ENCODE results near the gene ASTN2. TPM values are rescaled to one million over a fixed set of nuclear protein-coding genes. Genes with fewer than 3 reads are reported as not detected.

ASTN2 gene
- total and polyA plus RNA-seq, 2 experiments from 2014 or later, result 7.0 to 24.6 TPM

- TF ChIP-seq CREB1 (CRISPR knock-in tag; IDR thresholded peaks at IDR 0.05; ENCODE audit: low read depth) (no peak), ZNF462 (CRISPR knock-in tag; IDR thresholded peaks at IDR 0.05) (no peak), ZNF114 (CRISPR knock-in tag; IDR thresholded peaks at IDR 0.05) (no peak)
Measured at GRCh38 chr9:116558818-116559540, 855.9 kb downstream of the ASTN2 start (continued).

DNA sequence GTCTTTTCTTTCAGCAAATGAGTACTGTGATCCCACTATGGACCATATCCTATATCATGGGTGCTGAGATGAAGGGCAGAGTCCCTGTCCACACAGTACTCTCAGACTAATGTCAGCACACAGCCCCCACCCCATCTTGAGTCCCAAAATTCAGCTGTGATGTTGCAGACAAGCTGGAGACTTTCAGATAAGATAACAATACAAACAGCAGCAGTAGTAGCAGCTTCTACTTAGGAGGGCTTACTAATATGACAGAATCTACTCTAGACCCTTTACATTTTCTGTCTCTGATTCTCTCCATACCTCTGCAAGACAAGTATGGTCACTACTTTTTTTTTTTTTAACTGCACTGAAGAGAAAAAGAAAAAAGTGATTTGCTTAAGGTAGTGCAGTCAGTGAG is 856.8 kb downstream of the ASTN2 start:
- Mint-ChIP-seq H3K4me3 (no peak overlapping the region), H3K4me1 (peaks cover 10% of the 10 kb centered on the region), H3K36me3 (ENCODE audit: low read depth) (no peaks in the 10 kb centered on the region), H3K9me3 (no peaks in the 10 kb centered on the region), H3K27ac (no peak overlapping the region), H3K27me3 (ENCODE audit: insufficient read depth, low read depth, poor library complexity) (no peaks in the 10 kb centered on the region)
- H3K9me2 ChIP-seq (ENCODE audit: insufficient read depth), result no peaks in the 10 kb centered on the region
- no peak overlapping the region for H3K27ac ChIP-seq (ENCODE audit: low read depth)
- no peak overlapping the region for H2AFZ ChIP-seq
- no peak for DNase-seq (ENCODE audit: low spot score)
- no peaks in the 10 kb centered on the region for H3K79me2 ChIP-seq (replicated peaks; ENCODE audit: insufficient read depth)
- H3F3A ChIP-seq (replicated peaks; ENCODE audit: low read depth), result no peaks in the 10 kb centered on the region
- no peaks in the 10 kb centered on the region for H3K36me3 ChIP-seq (ENCODE audit: insufficient read depth)
- H3K4me1 ChIP-seq (ENCODE audit: insufficient read depth), result 0 out of 2 replicates have a peak, but pooled peaks cover 8% of the 10 kb centered on the region
- no peak overlapping the region for H3K4me3 ChIP-seq
- no peak for ATAC-seq
- H3K27me3 ChIP-seq (ENCODE audit: insufficient read depth), result no peaks in the 10 kb centered on the region
- H3K4me2 ChIP-seq, result no peak overlapping the region
- H4K20me1 ChIP-seq (replicated peaks; ENCODE audit: insufficient read depth), result no peaks in the 10 kb centered on the region
- TF ChIP-seq REST (IDR thresholded peaks at IDR 0.05; ENCODE audit: unreplicated experiment) (no peak), EZH2 (IDR thresholded peaks at IDR 0.05; ENCODE audit: low read depth, unreplicated experiment) (no peak), STAT1 (IDR thresholded peaks at IDR 0.05; ENCODE audit: unreplicated experiment) (no peak), ZNF114 (CRISPR knock-in tag; IDR thresholded peaks at IDR 0.05) (no peak), NANOG (IDR thresholded peaks at IDR 0.05; ENCODE audit: borderline replicate concordance) (no peak)
- TF ChIP-seq, protein P1, sequence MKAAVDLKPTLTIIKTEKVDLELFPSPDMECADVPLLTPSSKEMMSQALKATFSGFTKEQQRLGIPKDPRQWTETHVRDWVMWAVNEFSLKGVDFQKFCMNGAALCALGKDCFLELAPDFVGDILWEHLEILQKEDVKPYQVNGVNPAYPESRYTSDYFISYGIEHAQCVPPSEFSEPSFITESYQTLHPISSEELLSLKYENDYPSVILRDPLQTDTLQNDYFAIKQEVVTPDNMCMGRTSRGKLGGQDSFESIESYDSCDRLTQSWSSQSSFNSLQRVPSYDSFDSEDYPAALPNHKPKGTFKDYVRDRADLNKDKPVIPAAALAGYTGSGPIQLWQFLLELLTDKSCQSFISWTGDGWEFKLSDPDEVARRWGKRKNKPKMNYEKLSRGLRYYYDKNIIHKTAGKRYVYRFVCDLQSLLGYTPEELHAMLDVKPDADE (IDR thresholded peaks at IDR 0.05), result no peak

All from GM23338 (cell line).